OCI-LY1 (cell line): ENCODE data around the gene IFNGR2.

Experiments used
- H2AFZ ChIP-seq: fragments of 200-600 bp; sonication (generic), shearing (Covaris generic); 2 replicates; pipeline ENCODE4 v1.6.0; 2014; ENCODE audit warnings: antibody characterized with exemption, mild to moderate bottlenecking, low read length
- H3F3A ChIP-seq: fragments of 200-600 bp; sonication (generic), shearing (Covaris generic); 2 replicates; pipeline ENCODE4 v1.6.0; 2014; ENCODE audit warnings: mild to moderate bottlenecking, antibody characterized with exemption, low read length, moderate library complexity; ENCODE audit not compliant: insufficient read depth
- H3K27ac ChIP-seq: fragments of 200-600 bp; sonication (generic); 2 replicates; pipeline ENCODE4 v1.5.1; 2014; ENCODE audit warnings: low read length, mixed run types, mild to moderate bottlenecking, low read depth; ENCODE audit not compliant: poor library complexity, severe bottlenecking
- H3K27me3 ChIP-seq: fragments of 200-600 bp; sonication (generic); 2 replicates; pipeline ENCODE4 v1.6.0; 2014; ENCODE audit warnings: antibody characterized with exemption, mild to moderate bottlenecking, low read length, moderate library complexity; ENCODE audit not compliant: insufficient read depth
- H3K36me3 ChIP-seq: fragments of 200-600 bp; sonication (generic); 2 replicates; pipeline ENCODE4 v1.6.1; 2014; ENCODE audit warnings: mild to moderate bottlenecking, antibody characterized with exemption, low read length, moderate library complexity, mixed read lengths; ENCODE audit not compliant: insufficient read depth
- H3K4me1 ChIP-seq: fragments of 200-600 bp; sonication (generic); 2 replicates; pipeline ENCODE4 v1.5.1; 2014; ENCODE audit warnings: mild to moderate bottlenecking, low read length, moderate library complexity; ENCODE audit not compliant: insufficient read depth, severe bottlenecking
- H3K4me2 ChIP-seq: fragments of 200-600 bp; sonication (generic), shearing (Covaris generic); 2 replicates; pipeline ENCODE4 v1.6.1; 2014; ENCODE audit warnings: low read length
- H3K4me3 ChIP-seq: fragments of 200-600 bp; sonication (generic); 2 replicates; pipeline ENCODE4 v1.5.1; 2014; ENCODE audit warnings: low read length, low read depth, mild to moderate bottlenecking, mixed read lengths; ENCODE audit not compliant: poor library complexity, severe bottlenecking
- H3K79me2 ChIP-seq: fragments of 200-600 bp; shearing (Covaris generic); 2 replicates; pipeline ENCODE4 v1.6.1; 2016; ENCODE audit warnings: mixed run types, low read length, mixed read lengths; ENCODE audit not compliant: insufficient read depth
- H3K9ac ChIP-seq: fragments of 200-600 bp; sonication (generic), shearing (Covaris generic); 2 replicates; pipeline ENCODE4 v1.6.1; 2014; ENCODE audit warnings: mild to moderate bottlenecking, low read length, mixed read lengths
- H3K9me2 ChIP-seq: fragments of 200-600 bp; sonication (generic), shearing (Covaris generic); 2 replicates; pipeline ENCODE4 v1.6.1; 2014; ENCODE audit warnings: low read depth, mild to moderate bottlenecking, low read length, mixed read lengths
- H3K9me3 ChIP-seq: fragments of 200-600 bp; shearing (Covaris generic); 2 replicates; pipeline ENCODE4 v1.6.1; 2014; ENCODE audit warnings: low read length, mixed read lengths
- H4K20me1 ChIP-seq: fragments of 200-600 bp; sonication (generic), shearing (Covaris generic); 2 replicates; pipeline ENCODE4 v1.6.0; 2016; ENCODE audit warnings: mild to moderate bottlenecking, low read length; ENCODE audit not compliant: insufficient read depth
- EZH2 ChIP-seq: fragments of 200-600 bp; sonication (generic), shearing (Covaris generic); IDR thresholded peaks from 2 replicates; pipeline ENCODE4 v1.8.0; 2017; ENCODE audit warnings: borderline replicate concordance, mixed run types, mild to moderate bottlenecking, antibody characterized with exemption, low read length, moderate library complexity, mixed read lengths
- TF ChIP-seq, protein P1 (sequence below): fragments of 200-600 bp; sonication (generic), shearing (Covaris generic); IDR thresholded peaks from 2 replicates; pipeline ENCODE4 v1.5.1; 2017; ENCODE audit warnings: mild to moderate bottlenecking, antibody characterized with exemption, low read length, moderate library complexity, mixed read lengths

The IFNGR2 gene

DNA sequence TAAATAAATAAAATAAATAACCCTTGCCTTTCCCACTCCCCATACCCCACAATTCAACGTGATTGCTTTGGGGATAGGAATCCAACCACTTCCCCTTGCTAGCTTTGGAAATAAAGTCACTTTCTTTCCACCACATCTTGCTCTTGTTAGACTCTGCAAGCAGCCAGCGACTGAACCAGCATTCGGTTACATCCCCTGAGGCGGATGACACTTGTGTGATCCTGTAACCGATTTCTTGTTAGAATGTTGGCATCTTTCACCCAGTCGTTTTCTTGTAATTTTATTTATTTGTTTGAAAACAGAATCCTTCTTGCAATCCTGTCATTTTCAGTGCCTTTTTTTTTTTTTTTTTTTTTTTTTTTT is 1.6 kb upstream of the IFNGR2 start:
- Histone ChIP-seq H3K79me2 (peaks cover 32% of the 10 kb centered on the region), H3K9me3 (no peaks in the 10 kb centered on the region), H4K20me1 (no peaks in the 10 kb centered on the region), H2AFZ (no peak overlapping the region), H3K27me3 (no peaks in the 10 kb centered on the region), H3K4me3 (no peak overlapping the region), H3K9me2 (no peaks in the 10 kb centered on the region), H3K4me1 (peaks cover 40% of the 10 kb centered on the region), H3K27ac (peak overlapping the region; percentile 84), H3K36me3 (peaks cover 5% of the 10 kb centered on the region; the same call in 1 of the 2 replicates), H3K4me2 (no peak overlapping the region), H3F3A (no peaks in the 10 kb centered on the region; the same call in 1 of the 2 replicates), H3K9ac (no peak overlapping the region)
- TF ChIP-seq, protein P1, sequence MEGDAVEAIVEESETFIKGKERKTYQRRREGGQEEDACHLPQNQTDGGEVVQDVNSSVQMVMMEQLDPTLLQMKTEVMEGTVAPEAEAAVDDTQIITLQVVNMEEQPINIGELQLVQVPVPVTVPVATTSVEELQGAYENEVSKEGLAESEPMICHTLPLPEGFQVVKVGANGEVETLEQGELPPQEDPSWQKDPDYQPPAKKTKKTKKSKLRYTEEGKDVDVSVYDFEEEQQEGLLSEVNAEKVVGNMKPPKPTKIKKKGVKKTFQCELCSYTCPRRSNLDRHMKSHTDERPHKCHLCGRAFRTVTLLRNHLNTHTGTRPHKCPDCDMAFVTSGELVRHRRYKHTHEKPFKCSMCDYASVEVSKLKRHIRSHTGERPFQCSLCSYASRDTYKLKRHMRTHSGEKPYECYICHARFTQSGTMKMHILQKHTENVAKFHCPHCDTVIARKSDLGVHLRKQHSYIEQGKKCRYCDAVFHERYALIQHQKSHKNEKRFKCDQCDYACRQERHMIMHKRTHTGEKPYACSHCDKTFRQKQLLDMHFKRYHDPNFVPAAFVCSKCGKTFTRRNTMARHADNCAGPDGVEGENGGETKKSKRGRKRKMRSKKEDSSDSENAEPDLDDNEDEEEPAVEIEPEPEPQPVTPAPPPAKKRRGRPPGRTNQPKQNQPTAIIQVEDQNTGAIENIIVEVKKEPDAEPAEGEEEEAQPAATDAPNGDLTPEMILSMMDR, result no peak
- no peak for TF ChIP-seq EZH2

DNA sequence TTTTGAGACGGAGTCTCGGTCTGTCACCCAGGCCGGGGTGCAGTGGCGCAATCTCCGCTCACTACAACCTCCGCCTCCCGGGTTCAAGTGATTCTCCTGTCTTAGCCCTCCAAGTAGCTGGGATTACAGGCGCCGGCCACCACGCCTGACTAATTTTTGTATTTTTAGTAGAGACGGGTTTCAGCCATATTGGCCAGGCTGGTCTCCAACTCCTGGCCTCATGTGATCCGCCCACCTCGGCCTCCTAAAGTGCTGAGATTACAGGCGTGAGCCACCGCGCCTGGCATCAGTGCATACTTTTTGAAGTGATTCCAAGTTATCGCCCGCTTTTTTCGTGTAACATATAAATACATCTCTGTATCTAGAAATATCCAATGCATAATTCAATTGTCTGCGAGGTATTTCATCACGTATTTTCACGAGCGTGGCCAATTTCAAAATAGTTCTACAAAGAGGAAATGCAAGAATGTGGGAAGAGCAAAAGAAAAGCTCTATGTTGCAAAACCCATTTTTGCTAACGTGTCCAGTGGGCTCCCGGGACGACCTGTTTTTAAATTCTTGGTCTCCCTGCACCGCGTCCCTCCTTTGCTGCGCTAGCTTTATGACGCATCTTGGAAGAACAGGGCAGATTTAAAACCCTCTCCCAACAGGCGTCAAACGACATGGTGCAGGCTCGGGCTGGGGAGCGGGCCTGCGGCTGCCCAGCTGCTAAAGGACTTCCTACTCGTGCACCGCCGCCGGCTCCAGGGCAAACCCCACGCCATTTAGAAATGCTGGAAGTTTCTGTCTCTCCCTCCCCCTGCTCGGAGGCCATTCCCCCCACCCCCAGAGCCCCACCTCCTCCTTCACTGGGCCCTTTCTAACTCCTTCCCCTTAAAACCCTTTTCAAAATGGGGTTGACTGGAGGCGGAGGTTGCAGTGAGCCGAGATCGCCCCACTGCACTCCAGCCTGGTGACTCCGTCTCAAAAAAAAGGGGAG is 923 bp upstream of the IFNGR2 start:
- peak overlapping the region; percentile 31 for H2AFZ ChIP-seq

DNA sequence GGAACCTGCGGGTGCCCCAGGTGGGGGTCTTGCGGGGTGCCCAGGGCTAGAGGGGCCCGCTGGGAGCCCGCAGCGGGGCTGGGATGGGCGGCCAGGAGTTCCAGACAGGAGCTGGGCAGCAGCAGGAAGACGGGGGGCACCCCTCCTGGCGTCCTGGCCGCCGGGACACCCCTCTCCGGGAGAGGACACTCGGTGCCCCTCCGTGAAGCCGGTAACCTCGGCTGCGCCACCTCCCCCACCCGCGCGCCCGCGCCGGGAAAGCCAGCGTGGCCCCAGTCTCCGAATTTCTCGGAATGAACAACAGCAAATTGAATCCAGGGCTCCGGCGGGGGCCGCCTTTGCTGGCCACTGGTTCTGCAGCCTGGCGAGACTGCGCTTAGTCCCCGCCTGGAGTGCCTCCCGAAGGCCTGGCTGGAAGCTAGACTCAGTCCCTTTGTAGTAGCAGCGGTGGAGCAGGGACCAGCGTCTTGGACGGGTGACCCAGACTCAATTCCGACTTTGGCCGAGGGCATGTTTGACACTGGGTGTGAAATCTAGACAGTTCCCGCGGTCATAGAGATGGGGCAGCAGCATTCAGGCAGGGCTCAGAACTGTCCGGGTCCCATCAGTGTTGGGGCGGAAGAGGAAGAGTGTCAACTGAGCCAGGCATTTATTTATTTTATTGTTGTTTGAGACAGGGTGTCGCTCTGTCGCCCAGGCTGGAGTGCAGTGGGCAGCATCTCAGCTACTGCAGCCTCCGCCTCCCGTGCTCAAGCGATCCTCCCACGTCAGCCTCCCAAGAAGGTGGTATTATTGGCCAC is 773 bp downstream of the IFNGR2 start:
- H3K4me3 ChIP-seq, result peak overlapping the region; percentile 98
- TF ChIP-seq EZH2, result no peak
- TF ChIP-seq, protein P1, result no peak
- no peaks in the 10 kb centered on the region; the same call in 1 of the 2 replicates for H3F3A ChIP-seq
- no peak overlapping the region for H2AFZ ChIP-seq
- peak overlapping the region; percentile 100 for H3K4me2 ChIP-seq
- H3K36me3 ChIP-seq, result peaks cover 20% of the 10 kb centered on the region; the same call in 1 of the 2 replicates
- H3K27me3 ChIP-seq, result no peaks in the 10 kb centered on the region
- H3K9me3 ChIP-seq, result no peaks in the 10 kb centered on the region
- peaks cover 48% of the 10 kb centered on the region for H3K4me1 ChIP-seq
- no peaks in the 10 kb centered on the region for H3K9me2 ChIP-seq
- H3K79me2 ChIP-seq, result peaks cover 53% of the 10 kb centered on the region
- peak overlapping the region; percentile 94 for H3K27ac ChIP-seq
- no peaks in the 10 kb centered on the region for H4K20me1 ChIP-seq
- H3K9ac ChIP-seq, result peak overlapping the region; percentile 100

More for the DNA sequence above, 923 bp upstream of the IFNGR2 start:
- peak overlapping the region; percentile 83 for H3K9ac ChIP-seq
- no peak for TF ChIP-seq EZH2
- TF ChIP-seq, protein P1, result no peak
- no peaks in the 10 kb centered on the region for H3K27me3 ChIP-seq
- peaks cover 39% of the 10 kb centered on the region for H3K79me2 ChIP-seq
- no peaks in the 10 kb centered on the region for H3K9me2 ChIP-seq
- H3K4me3 ChIP-seq, result peak overlapping the region; percentile 98
- H3K27ac ChIP-seq, result peak overlapping the region; percentile 84
- H3K9me3 ChIP-seq, result no peaks in the 10 kb centered on the region
- H3K4me1 ChIP-seq, result peaks cover 47% of the 10 kb centered on the region
- H3F3A ChIP-seq, result no peaks in the 10 kb centered on the region; the same call in 1 of the 2 replicates
- H3K36me3 ChIP-seq, result peaks cover 12% of the 10 kb centered on the region; the same call in 1 of the 2 replicates
- no peaks in the 10 kb centered on the region for H4K20me1 ChIP-seq
- H3K4me2 ChIP-seq, result peak overlapping the region; percentile 70
